ENCODE data around the gene CST7. TPM values are rescaled to one million over a fixed set of nuclear protein-coding genes. Genes with fewer than 3 reads are reported as not detected.

Gene CST7
- total RNA-seq, 1 experiment from 2014 or later: not detected

- TF ChIP-seq IRF1 (CRISPR knock-in tag; IDR thresholded peaks at IDR 0.05) (no peak), MAX (CRISPR knock-in tag; IDR thresholded peaks at IDR 0.05) (no peak), FOXJ3 (CRISPR knock-in tag; IDR thresholded peaks at IDR 0.05; ENCODE audit: borderline replicate concordance) (no peak), ZNF671 (CRISPR knock-in tag; IDR thresholded peaks at IDR 0.05) (no peak), JAZF1 (CRISPR knock-in tag; IDR thresholded peaks at IDR 0.05) (no peak), CREB1 (CRISPR knock-in tag; IDR thresholded peaks at IDR 0.05) (no peak), ZNF512 (CRISPR knock-in tag; IDR thresholded peaks at IDR 0.05; ENCODE audit: borderline replicate concordance) (no peak)
- POLR2A ChIA-PET: no interaction called here
- H3K9me3 Mint-ChIP-seq: peaks cover 24% of the 10 kb centered on the region
- DNase-seq (ENCODE audit: low spot score) (no peak), ATAC-seq (no peak)
- H3K4me3 Mint-ChIP-seq: no peak overlapping the region
- CTCF ChIA-PET: no interaction called here
- H3K27ac Mint-ChIP-seq: no peak overlapping the region
- H3K4me1 Mint-ChIP-seq: peaks cover 10% of the 10 kb centered on the region
- no peaks in the 10 kb centered on the region; the same call in 1 of the 2 replicates for H3K27me3 Mint-ChIP-seq (ENCODE audit: low read depth)
- H3K36me3 Mint-ChIP-seq: peaks cover 3% of the 10 kb centered on the region
These were observed 13.9 kb upstream of the CST7 start for GRCh38 chr20:24935140-24935539.

- POLR2A ChIA-PET: no interaction called here
- TF ChIP-seq MAX (CRISPR knock-in tag; IDR thresholded peaks at IDR 0.05): no peak
- no peak for TF ChIP-seq NFYB (CRISPR knock-in tag; conservative IDR thresholded peaks at IDR 0.05; ENCODE audit: low read depth)
- no peak for TF ChIP-seq ZMAT4 (CRISPR knock-in tag; IDR thresholded peaks at IDR 0.05)
- TF ChIP-seq CTCF (IDR thresholded peaks at IDR 0.05): no peak
- TF ChIP-seq SMAD3 (CRISPR knock-in tag; IDR thresholded peaks at IDR 0.05; ENCODE audit: borderline replicate concordance): no peak
- TF ChIP-seq GABPB1 (CRISPR knock-in tag; IDR thresholded peaks at IDR 0.05): no peak
- TF ChIP-seq JUN (CRISPR knock-in tag; IDR thresholded peaks at IDR 0.05): no peak
- Mint-ChIP-seq H3K27me3 (ENCODE audit: low read depth) (no peaks in the 10 kb centered on the region; the same call in none of the 2 replicates), H3K9me3 (peaks cover 32% of the 10 kb centered on the region), H3K4me1 (peaks cover 2% of the 10 kb centered on the region), H3K36me3 (peaks cover 9% of the 10 kb centered on the region), H3K4me3 (no peak overlapping the region), H3K27ac (no peak overlapping the region)
- no peak for ATAC-seq
- CTCF ChIA-PET: no interaction called here
- DNase-seq (ENCODE audit: low spot score): no peak
These were observed 13.1 kb upstream of the CST7 start for GRCh38 chr20:24935766-24936525.

- CTCF ChIA-PET: no interaction called here
- H3K4me1 Mint-ChIP-seq: no peaks in the 10 kb centered on the region
- DNase-seq (ENCODE audit: low spot score): no peak
- peaks cover 16% of the 10 kb centered on the region for H3K36me3 Mint-ChIP-seq
- H3K27me3 Mint-ChIP-seq (ENCODE audit: low read depth): no peaks in the 10 kb centered on the region; the same call in none of the 2 replicates
- H3K27ac Mint-ChIP-seq: no peak overlapping the region
- H3K4me3 Mint-ChIP-seq: no peak overlapping the region
- TF ChIP-seq GRHL2 (CRISPR knock-in tag; IDR thresholded peaks at IDR 0.05; ENCODE audit: insufficient replicate concordance, severe bottlenecking) (no peak), USF1 (CRISPR knock-in tag; IDR thresholded peaks at IDR 0.05) (no peak), SMAD3 (CRISPR knock-in tag; IDR thresholded peaks at IDR 0.05; ENCODE audit: borderline replicate concordance) (no peak), GTF2I (CRISPR knock-in tag; conservative IDR thresholded peaks at IDR 0.05) (no peak), ATF1 (CRISPR knock-in tag; IDR thresholded peaks at IDR 0.05) (no peak), ETV6 (CRISPR knock-in tag; IDR thresholded peaks at IDR 0.05) (no peak), NFYB (CRISPR knock-in tag; conservative IDR thresholded peaks at IDR 0.05; ENCODE audit: low read depth) (no peak), FOXP1 (CRISPR knock-in tag; IDR thresholded peaks at IDR 0.05; ENCODE audit: borderline replicate concordance) (no peak), HMGA2 (CRISPR knock-in tag; IDR thresholded peaks at IDR 0.05) (no peak)
- peaks cover 40% of the 10 kb centered on the region for H3K9me3 Mint-ChIP-seq
- ATAC-seq: no peak
- POLR2A ChIA-PET: no interaction called here
These were observed 12.3 kb upstream of the CST7 start for GRCh38 chr20:24936526-24937407.
